GM21723 (cell line): ENCODE results near the gene PAPLN.
"Not testable (repeated sequence)": the region's sequence is repeated elsewhere in the genome, so short reads cannot be mapped to it uniquely, and the experiment has no call there.

Source experiments
- ATAC-seq: cut with Tn5 transposase; IDR thresholded peaks from one replicate; pipeline ENCODE4 v1.9.1; 2021; ENCODE audit warnings: mild to moderate bottlenecking, moderate library complexity; ENCODE audit not compliant: unreplicated experiment

PAPLN gene

GRCh38 chr14:73287071-73287470, 49.8 kb downstream of the PAPLN start:
- ATAC-seq = no peak

GRCh38 chr14:73289308-73289707, 52.0 kb downstream of the PAPLN start:
- no peak for ATAC-seq

GRCh38 chr14:73289729-73290128, 52.4 kb downstream of the PAPLN start:
- ATAC-seq = no peak

- no peak for ATAC-seq
Measured at GRCh38 chr14:73290279-73290678, 53.0 kb downstream of the PAPLN start.

- no peak for ATAC-seq
Measured at GRCh38 chr14:73293782-73294781, 56.8 kb downstream of the PAPLN start.

- ATAC-seq = no peak
Measured at GRCh38 chr14:73295198-73295796, 58.0 kb downstream of the PAPLN start.

- ATAC-seq = no peak
Measured at GRCh38 chr14:73305499-73305898, 68.2 kb downstream of the PAPLN start.

GRCh38 chr14:73307261-73307660, 70.0 kb downstream of the PAPLN start:
- no peak for ATAC-seq

GRCh38 chr14:73309207-73309606, 71.9 kb downstream of the PAPLN start:
- not testable (repeated sequence) for ATAC-seq

GRCh38 chr14:73311708-73312030, 74.4 kb downstream of the PAPLN start:
- ATAC-seq = no peak

- no peak for ATAC-seq
Measured at GRCh38 chr14:73312687-73313086, 75.4 kb downstream of the PAPLN start.

- ATAC-seq = no peak
Measured at GRCh38 chr14:73313151-73313550, 75.8 kb downstream of the PAPLN start.

GRCh38 chr14:73323896-73324399, 86.6 kb downstream of the PAPLN start:
- ATAC-seq = no peak
